Subcutaneous adipose tissue (tissue), 4 donors: ENCODE results near the gene KDM3B. TPM values are rescaled to one million over a fixed set of nuclear protein-coding genes. Genes with fewer than 3 reads are reported as not detected.

Source experiments
- total RNA-seq, 4 donors: library from RNA; depleted of rRNA; stranded (reverse); fragments of >200 nt; gene quantifications; one replicate each; pipeline ENCODE4 v1.1.0, GENCODE V29; 2016
- TF ChIP-seq, protein P1 (sequence below): fragments of 450-650 bp; IDR thresholded peaks from one replicate; pipeline ENCODE4 v1.5.1; 2016; ENCODE audit warnings: low read depth, mild to moderate bottlenecking, control low read depth, antibody characterized with exemption, moderate library complexity

Gene KDM3B
- total RNA-seq, 4 donors from 2014 or later: 58.8 to 67.4 (median 62.8) TPM

DNA sequence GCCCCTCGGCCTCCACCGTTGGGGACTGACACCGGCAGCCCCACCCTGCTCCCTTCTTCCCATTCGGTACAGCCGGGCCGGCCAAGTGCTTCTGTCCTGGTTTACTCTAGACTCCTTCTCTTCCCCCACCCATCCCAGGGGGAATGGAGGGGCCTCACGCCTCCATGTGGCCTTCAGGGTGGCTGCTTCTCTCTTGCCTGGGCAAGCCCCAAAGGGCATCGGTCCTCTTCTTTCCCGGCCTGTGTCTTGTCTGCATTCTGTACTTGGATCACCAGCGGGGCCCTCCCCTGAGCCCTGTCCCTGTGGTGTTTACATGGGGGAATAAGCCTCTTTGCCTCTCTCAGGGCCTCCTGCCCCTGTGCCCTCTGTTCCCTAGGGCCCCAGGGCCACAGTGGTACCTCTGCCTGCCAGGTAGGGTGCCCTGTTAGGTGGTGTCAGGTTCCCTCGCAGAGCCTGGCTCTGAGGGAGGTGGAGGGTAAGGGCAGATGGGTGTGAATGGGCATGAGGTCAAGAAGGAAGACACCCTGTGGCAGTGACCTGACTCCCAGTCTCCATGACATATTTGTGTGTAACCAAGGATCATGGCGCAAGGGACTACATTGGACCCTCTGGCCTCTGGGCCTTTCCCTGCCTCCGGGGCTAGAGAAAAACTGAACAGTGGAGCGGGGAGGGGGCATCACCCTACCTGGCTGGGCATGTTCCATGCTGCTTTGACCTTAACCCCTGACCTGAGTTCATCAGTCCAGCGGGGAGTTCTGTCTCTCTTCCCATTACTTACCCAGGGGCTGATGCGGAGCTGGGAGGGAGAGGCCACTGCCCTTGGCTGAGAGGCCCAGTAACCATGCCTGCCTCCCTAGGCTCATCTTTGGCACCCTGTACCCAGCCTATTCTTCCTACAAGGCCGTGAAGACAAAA, 87.9 kb downstream of the KDM3B start:
- TF ChIP-seq, protein P1, sequence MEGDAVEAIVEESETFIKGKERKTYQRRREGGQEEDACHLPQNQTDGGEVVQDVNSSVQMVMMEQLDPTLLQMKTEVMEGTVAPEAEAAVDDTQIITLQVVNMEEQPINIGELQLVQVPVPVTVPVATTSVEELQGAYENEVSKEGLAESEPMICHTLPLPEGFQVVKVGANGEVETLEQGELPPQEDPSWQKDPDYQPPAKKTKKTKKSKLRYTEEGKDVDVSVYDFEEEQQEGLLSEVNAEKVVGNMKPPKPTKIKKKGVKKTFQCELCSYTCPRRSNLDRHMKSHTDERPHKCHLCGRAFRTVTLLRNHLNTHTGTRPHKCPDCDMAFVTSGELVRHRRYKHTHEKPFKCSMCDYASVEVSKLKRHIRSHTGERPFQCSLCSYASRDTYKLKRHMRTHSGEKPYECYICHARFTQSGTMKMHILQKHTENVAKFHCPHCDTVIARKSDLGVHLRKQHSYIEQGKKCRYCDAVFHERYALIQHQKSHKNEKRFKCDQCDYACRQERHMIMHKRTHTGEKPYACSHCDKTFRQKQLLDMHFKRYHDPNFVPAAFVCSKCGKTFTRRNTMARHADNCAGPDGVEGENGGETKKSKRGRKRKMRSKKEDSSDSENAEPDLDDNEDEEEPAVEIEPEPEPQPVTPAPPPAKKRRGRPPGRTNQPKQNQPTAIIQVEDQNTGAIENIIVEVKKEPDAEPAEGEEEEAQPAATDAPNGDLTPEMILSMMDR: no peak

DNA sequence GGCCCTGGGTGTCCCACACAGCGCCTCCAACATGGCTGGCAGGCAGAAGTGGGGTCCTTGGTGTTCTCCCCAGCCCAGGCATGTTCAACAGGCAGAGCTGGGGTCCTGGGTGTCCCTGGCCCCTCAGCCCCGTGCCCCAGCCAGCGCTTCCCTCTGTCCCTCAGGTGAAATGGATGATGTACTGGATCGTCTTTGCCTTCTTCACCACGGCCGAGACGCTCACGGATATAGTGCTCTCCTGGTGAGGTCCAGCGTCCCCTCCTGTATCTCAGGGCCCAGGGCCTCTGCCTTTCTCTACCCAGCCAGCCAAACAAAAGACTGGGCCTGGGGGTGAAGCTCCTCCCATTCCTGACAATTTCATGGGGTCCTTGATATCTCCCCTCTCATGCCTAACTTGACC, 88.7 kb downstream of the KDM3B start:
- TF ChIP-seq, protein P1: no peak

DNA sequence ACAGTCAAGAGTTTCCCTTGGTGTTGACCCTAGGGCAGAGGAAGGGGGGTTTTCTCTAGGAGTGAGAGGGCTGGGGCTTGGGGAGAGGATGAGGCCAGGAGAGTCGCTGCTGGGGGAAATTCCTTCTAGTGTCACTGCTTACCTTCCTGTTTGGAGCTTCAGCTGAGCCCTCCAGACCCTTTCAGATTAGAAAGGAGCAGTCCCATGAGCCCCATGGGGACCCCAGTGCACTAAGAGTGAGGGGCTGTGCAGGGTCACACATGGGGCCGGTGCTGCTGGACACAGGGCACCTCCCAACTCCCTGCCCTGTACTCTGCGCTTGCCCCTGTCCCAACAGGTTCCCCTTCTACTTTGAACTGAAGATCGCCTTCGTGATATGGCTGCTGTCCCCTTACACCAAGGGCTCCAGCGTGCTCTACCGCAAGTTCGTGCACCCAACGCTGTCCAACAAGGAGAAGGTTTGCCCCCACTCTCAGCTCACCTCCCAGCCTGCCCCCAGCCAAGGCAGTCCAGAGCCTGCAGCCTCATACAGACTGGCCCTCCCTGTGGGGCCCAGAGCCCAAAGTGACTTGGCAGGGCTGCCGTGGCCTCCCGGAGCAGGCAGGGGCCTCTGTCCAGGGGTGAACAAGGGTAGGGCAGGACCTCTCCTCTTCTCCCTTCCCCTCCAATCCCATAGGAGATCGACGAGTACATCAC, 91.7 kb downstream of the KDM3B start:
- TF ChIP-seq, protein P1: no peak

DNA sequence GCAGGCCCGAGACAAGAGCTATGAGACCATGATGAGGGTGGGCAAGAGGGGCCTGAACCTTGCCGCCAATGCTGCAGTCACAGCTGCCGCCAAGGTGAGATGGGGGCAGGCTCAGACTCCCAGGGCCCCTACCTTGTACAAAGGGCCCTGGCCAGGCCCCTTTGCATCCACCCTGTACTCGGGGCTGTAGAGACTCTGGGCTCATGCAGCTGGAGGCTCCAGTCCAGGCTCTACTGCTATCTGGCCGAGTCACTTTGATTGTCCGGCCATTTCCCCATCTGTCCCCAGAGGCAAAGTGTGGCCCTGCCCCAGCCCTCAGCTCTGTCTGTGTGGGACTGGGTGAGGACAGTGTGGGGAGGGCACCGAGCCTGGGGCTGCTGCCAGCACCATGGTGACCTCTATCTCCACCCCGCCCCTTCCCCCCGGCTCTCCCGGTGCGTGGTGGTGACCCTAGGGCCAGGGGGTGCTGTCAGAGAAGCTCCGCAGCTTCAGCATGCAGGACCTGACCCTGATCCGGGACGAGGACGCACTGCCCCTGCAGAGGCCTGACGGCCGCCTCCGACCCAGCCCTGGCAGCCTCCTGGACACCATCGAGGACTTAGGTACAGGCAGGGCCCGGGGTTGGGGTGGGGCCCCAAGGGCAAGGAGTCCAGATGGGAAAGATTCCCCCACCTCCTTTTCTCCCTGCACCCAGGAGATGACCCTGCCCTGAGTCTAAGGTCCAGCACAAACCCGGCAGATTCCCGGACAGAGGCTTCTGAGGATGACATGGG, 92.5 kb downstream of the KDM3B start:
- TF ChIP-seq, protein P1: no peak

DNA sequence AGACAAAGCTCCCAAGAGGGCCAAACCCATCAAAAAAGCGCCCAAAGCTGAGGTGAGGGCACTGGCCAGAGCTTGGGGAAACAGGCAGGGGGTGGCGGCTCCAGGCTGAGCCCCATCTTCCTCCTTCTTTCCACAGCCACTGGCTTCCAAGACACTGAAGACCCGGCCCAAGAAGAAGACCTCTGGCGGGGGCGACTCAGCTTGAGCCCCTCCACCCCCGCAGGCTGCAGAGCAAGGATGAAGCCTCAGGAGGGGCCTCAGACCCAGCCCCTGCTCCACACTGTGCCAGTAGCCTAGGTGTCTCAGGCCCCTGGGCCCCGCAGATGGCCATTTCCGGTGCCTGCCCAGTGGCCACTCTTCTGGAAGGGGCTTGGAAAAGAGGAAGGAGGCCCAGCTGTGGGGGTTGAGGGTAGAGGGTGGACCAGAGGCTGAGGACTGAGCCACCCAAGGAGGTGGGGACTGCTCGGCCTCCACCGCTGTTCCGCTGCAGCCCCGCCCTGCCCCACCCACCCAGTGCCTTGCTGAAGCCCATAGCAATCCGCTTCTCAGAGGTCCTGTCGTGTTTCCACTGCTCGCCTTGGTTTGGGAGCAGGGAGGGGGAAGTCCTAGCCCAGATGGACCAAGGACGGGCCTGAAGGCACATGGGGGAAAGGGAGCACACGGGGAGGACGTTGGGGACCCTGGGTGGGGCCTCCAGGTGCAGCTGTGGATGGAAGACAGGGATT, 93.2 kb downstream of the KDM3B start:
- TF ChIP-seq, protein P1: no peak

DNA sequence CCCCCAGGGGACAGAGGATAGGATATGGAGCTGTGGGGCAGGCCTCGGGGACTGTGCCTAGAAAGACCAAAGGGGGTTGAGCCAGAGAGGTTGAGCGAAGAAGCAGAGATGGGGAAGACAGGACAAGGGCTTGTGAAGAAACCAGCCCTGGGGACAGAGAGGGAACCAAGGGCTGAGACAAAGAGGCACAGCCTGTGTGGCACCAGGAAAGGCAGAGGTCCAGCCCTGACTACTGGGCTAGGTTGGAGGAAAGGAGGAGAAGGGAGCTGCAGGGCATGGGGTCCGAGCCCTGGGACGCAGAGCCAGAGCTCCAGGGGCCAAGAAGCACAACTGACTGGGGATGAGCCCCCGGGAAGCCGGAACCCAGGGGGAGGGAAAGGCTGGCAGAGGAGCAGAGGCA, 95.6 kb downstream of the KDM3B start:
- TF ChIP-seq, protein P1: no peak
